IPS-20b (cell line): ENCODE data around the gene OR51T1.

Experiments used
- H3K27ac ChIP-seq: one replicate; pipeline ENCODE4 v1.5.1; 2013; ENCODE audit warnings: low read length
- H3K27me3 ChIP-seq: 2 replicates; pipeline ENCODE4 v1.6.1; 2013; ENCODE audit warnings: mild to moderate bottlenecking, low read length, inconsistent platforms; ENCODE audit not compliant: insufficient read depth
- H3K36me3 ChIP-seq: 2 replicates; pipeline ENCODE4 v1.6.1; 2013; ENCODE audit warnings: low read depth, mild to moderate bottlenecking, inconsistent platforms, low read length, moderate library complexity; ENCODE audit not compliant: insufficient read depth
- H3K4me1 ChIP-seq: 2 replicates; pipeline ENCODE4 v1.6.1; 2013; ENCODE audit warnings: mild to moderate bottlenecking, control low read depth, inconsistent platforms, low read length, moderate library complexity; ENCODE audit not compliant: insufficient read depth
- H3K4me3 ChIP-seq: 2 replicates; pipeline ENCODE4 v1.5.1; 2013; ENCODE audit warnings: mild to moderate bottlenecking, low read length, inconsistent platforms
- H3K9ac ChIP-seq: 2 replicates; pipeline ENCODE4 v1.6.1; 2013; ENCODE audit warnings: low read depth, mild to moderate bottlenecking, inconsistent platforms, low read length, moderate library complexity
- H3K9me3 ChIP-seq: 2 replicates; pipeline ENCODE4 v1.6.1; 2013; ENCODE audit warnings: mild to moderate bottlenecking, low read depth, low read length, inconsistent platforms; ENCODE audit not compliant: insufficient read depth

The OR51T1 gene

DNA sequence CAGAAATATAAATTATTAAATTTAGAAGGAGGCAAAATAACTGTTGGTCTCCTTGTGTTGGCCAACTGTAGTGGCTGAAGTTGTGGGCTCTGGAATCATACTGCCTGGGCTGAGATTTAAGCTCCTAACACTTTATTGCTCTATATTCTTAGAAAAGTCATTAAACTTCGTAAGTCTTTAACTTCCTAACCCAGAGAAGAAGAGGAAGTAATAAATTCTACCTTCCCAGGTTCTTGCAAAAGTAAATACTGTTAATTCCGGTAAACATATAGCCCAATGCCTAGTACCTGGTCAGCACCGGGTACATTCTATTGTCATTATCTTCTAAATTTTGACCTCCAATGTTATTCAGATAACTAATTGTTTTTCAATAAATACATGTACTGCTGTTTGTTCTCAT lies 4.5 kb downstream of the OR51T1 start:
- H3K4me1 ChIP-seq, result no peaks in the 10 kb centered on the region
- H3K36me3 ChIP-seq, result no peaks in the 10 kb centered on the region
- H3K9me3 ChIP-seq, result no peaks in the 10 kb centered on the region
- H3K9ac ChIP-seq, result no peak overlapping the region
- H3K4me3 ChIP-seq, result no peak overlapping the region
- no peak overlapping the region for H3K27ac ChIP-seq
- no peaks in the 10 kb centered on the region for H3K27me3 ChIP-seq

DNA sequence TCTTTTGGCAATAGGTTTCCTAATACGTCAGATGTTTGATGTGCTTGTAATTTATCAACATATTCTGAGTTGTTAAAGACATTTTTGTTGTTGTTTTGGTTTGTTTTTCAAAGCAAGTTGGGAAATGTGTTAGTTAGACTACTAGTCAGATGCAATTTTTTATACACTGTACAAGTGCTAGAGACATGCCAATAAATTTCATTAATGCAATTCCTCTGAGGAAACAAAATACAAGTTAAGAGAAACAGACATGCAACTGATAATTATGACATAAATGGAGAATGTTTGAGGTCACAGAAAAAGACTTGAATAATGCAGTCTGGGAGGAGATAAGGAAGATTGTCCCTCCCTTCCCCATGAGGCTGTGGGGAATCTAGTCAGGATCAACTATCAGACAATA lies 5.9 kb downstream of the OR51T1 start:
- Histone ChIP-seq H3K27ac (no peak overlapping the region), H3K36me3 (no peaks in the 10 kb centered on the region), H3K4me1 (no peaks in the 10 kb centered on the region), H3K9ac (no peak overlapping the region), H3K4me3 (no peak overlapping the region), H3K27me3 (no peaks in the 10 kb centered on the region), H3K9me3 (no peaks in the 10 kb centered on the region)

DNA sequence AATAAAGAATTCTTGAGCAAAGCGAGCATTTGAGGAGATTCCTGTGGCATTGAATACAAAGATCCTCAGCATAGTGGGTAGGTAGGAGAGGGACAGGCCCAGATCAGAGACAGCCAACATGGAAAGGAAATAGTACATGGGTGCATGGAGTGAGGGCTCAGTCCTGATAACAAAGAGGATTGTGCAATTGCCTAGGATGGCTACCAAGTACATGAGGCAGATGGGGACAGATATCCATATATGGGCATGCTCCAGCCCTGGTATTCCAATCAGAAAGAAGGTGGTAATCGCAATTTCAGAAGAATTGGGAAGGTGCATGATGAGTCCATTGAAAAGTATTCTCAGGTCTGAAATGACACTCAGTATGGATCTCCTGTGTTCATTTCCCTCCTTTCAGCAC lies 8.6 kb downstream of the OR51T1 start:
- Histone ChIP-seq H3K27ac (no peak overlapping the region), H3K4me1 (no peaks in the 10 kb centered on the region), H3K9me3 (no peaks in the 10 kb centered on the region), H3K36me3 (no peaks in the 10 kb centered on the region), H3K27me3 (no peaks in the 10 kb centered on the region), H3K4me3 (no peak overlapping the region), H3K9ac (no peak overlapping the region)

DNA sequence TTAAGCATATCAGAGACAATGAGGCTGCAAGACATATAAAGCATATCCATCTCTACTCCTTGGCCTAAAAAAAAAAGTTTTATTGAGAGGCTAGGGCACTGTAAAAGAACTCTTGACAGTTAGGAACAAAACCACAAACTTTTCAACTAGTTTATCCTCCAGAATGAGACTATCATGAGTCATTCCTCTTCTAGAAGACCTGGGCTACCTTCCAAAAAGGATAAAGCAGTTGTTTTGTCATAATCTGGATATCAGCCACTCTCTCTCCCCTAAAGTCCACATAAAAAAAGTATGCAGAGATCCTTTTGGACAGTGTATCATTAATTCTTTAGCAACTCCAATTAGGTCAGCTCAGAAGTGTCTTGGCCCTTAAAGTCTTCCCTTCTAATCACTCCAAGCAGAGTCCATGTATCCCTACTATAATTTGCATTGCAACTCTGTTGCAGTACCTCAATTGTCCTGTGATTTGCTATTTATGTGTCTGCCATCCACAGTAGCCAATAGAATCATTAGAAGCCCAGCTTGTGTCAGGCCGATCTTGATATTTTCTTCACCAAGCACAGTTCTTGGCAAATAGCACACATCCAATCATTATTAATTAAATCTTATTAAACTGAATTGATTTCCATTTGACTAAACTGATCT lies 10.4 kb downstream of the OR51T1 start:
- H3K36me3 ChIP-seq, result no peaks in the 10 kb centered on the region
- no peak overlapping the region for H3K4me3 ChIP-seq
- H3K27me3 ChIP-seq, result no peaks in the 10 kb centered on the region
- H3K9ac ChIP-seq, result no peak overlapping the region
- H3K9me3 ChIP-seq, result no peaks in the 10 kb centered on the region
- H3K27ac ChIP-seq, result no peak overlapping the region
- H3K4me1 ChIP-seq, result no peaks in the 10 kb centered on the region

DNA sequence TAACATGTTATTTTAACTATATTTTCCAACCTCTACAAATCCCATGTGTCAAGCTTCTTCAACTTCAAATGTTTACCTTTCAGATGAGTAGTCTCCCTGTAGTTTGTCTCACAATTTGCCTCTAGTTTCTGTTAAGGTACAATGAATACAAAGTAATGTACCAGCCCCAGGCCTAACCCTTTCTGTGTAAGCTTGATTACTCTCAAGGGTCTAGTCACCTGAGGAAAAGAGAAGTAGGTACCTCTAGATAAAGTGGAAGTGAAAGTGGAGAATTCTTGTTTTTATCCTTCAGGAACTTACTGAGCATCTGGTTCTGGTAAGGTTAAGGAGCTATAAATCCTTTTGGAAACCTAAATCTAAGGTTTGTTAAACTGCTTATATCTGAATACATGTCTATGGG lies 21.8 kb downstream of the OR51T1 start, which contains the start of gene OR51A7:
Gene OR51A7, plus strand, starts transcription at position 300 of the 400 bp plus-strand sequence. CDS start 3,587 bp downstream, outside the sequence.
- no peak within 1 kb of the TSS for H3K27ac ChIP-seq
- no peaks in the 10 kb centered on the region for H3K27me3 ChIP-seq
- H3K4me3 ChIP-seq, result no peak within 1 kb of the TSS
- no peaks in the 10 kb centered on the region for H3K36me3 ChIP-seq
- no peaks in the 10 kb centered on the region for H3K4me1 ChIP-seq
- no peak within 1 kb of the TSS for H3K9ac ChIP-seq
- H3K9me3 ChIP-seq, result no peaks in the 10 kb centered on the region

DNA sequence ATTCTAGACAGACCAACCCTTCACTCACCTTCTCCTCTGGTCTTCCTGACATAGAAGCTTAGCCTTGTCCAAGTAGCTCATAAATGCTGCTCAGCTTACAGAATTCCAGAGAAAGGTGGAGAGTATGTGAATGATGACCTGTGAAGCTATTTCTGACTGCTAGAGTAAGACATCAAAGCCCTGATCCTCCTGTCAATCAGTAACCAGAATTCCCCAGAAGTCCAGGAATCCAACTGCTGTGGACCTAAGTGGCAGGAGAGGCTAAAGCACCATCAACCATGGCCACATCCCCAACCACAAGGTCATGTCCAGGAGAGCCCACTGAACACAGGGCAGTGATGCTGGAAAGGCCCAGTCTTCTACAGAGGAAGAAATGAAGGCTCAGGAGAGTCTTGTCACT lies 34.9 kb downstream of the OR51T1 start:
- Histone ChIP-seq H3K27me3 (no peaks in the 10 kb centered on the region), H3K4me3 (no peak overlapping the region), H3K36me3 (no peaks in the 10 kb centered on the region), H3K9ac (no peak overlapping the region), H3K27ac (no peak overlapping the region), H3K9me3 (no peaks in the 10 kb centered on the region), H3K4me1 (no peaks in the 10 kb centered on the region)

DNA sequence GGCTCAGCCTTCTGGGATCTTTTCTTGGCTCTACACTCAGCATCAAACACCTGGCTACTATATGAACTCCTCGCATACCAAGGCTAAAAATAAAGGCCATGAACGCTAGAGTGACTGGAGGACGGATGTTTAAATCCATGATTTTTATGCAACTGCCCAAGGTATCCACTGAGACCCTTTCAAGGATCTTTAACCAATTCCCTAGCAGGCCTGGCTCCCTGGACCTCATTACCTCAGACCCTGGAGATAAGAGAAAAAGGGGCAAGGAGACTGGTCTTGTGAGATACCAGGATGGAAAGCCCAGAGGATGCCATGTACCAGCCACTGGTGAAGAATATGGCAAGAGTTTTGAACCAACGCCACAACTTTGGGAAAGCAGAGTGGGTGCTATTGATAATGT lies 37.5 kb downstream of the OR51T1 start, which contains the start of gene OR51G2:
Gene OR51G2, minus strand, starts transcription at position 101 of the 400 bp plus-strand sequence. CDS start 3,687 bp downstream, outside the sequence.
- Histone ChIP-seq H3K27ac (no peak within 1 kb of the TSS), H3K9me3 (no peaks in the 10 kb centered on the region), H3K36me3 (no peaks in the 10 kb centered on the region), H3K4me1 (no peaks in the 10 kb centered on the region), H3K4me3 (no peak within 1 kb of the TSS), H3K9ac (no peak within 1 kb of the TSS), H3K27me3 (no peaks in the 10 kb centered on the region)

DNA sequence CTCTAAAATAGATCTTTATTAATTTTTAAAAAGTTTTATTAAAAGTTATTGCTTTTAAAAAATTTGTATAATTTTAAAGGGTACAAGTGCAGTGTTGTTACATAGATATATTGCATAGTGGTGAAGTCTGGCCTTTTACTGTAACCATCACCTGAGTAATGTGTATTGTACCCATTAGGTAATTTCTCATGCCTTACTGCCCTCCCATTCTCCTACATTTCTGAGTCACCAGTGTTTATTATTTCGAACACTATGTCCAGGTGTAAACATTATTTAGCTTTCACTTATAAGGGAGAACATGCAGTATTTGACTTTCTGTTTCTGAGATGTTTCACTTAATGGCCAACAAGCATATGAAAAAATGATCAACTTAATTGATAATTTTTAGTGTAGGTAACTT lies 40.1 kb downstream of the OR51T1 start:
- H3K27me3 ChIP-seq, result no peaks in the 10 kb centered on the region
- no peaks in the 10 kb centered on the region for H3K4me1 ChIP-seq
- H3K9ac ChIP-seq, result no peak overlapping the region
- H3K27ac ChIP-seq, result no peak overlapping the region
- H3K36me3 ChIP-seq, result no peaks in the 10 kb centered on the region
- H3K9me3 ChIP-seq, result no peaks in the 10 kb centered on the region
- no peak overlapping the region for H3K4me3 ChIP-seq

DNA sequence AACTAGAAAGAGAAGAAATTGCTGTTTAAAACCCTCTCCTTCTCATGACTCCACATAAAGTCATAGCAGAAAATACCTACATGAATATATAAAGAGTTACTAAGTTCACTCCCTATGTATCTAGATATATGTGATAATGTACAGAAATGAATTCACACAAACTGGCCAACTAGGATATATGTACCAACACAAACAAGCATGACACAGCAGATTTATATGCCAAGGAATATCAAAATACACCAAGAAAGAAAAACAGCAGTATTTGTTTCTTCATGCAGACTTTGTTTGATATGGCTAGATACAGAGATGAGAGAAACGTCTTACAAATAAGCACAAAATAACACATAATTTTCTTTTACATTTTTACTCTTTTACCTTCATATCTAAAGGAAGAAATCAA lies 40.6 kb downstream of the OR51T1 start:
- Histone ChIP-seq H3K36me3 (no peaks in the 10 kb centered on the region), H3K9me3 (no peaks in the 10 kb centered on the region), H3K27me3 (no peaks in the 10 kb centered on the region), H3K4me1 (no peaks in the 10 kb centered on the region), H3K27ac (no peak overlapping the region), H3K9ac (no peak overlapping the region), H3K4me3 (no peak overlapping the region)

DNA sequence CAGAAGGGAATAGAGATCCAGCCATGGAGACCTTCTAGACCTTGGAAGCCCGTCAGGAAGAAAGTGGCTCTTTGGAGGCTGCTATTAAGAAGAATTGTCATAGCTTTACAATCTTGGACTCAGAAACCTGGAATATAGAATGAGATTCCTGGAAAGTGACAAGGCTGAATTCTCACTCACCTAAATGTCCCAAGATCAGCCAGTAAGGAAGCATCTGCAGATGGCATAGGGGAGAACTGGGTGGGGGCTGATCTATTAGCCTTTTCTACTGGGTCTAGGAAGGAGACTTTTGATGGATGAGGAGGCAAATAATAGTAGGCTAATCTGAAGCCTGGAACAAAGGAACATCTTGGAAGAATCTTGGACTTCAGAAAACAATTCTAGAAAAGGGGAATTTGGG lies 42.5 kb downstream of the OR51T1 start, which contains the start of gene OR51G1:
Gene OR51G1, minus strand, starts transcription at position 101 of the 400 bp plus-strand sequence. Its CDS starts 0 bp downstream, at position 101.
- no peaks in the 10 kb centered on the region for H3K36me3 ChIP-seq
- H3K9me3 ChIP-seq, result no peaks in the 10 kb centered on the region
- no peaks in the 10 kb centered on the region for H3K27me3 ChIP-seq
- no peak within 1 kb of the TSS for H3K9ac ChIP-seq
- no peak within 1 kb of the TSS for H3K4me3 ChIP-seq
- no peaks in the 10 kb centered on the region for H3K4me1 ChIP-seq
- no peak within 1 kb of the TSS for H3K27ac ChIP-seq

DNA sequence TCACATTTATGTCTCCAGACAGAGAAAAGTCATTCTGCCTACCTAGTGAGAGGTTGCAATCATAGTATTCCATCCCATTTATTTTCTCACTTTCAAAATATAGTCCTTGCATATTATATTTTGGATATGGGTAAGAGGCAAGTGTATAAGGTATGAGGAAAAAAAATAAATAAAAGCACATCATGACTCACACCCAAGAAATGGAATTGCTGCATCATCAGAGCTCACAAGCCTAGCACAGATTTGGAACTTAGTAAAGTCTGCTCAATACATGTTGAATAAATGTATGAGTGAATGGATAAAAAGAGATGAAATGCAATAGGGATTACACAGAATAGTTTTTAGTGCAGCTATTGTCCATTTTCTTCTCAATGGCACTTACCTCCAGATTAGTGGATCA lies 44.9 kb downstream of the OR51T1 start:
- no peaks in the 10 kb centered on the region for H3K9me3 ChIP-seq
- H3K36me3 ChIP-seq, result no peaks in the 10 kb centered on the region
- no peak overlapping the region for H3K9ac ChIP-seq
- H3K4me1 ChIP-seq, result no peaks in the 10 kb centered on the region
- no peak overlapping the region for H3K4me3 ChIP-seq
- no peak overlapping the region for H3K27ac ChIP-seq
- no peaks in the 10 kb centered on the region for H3K27me3 ChIP-seq
